MM.1S (cell line): ENCODE measurements around the gene COL28A1.

Experiments
- DNase-seq: peaks from one replicate; pipeline ENCODE4 v3.0.0-alpha.2; 2015
- H2AFZ ChIP-seq: fragments of 300-600 bp; sonication (generic); 2 replicates; pipeline ENCODE4 v1.6.0; 2016; ENCODE audit warnings: antibody characterized with exemption, low read length
- H3F3A ChIP-seq: fragments of 300-600 bp; sonication (generic); 2 replicates; pipeline ENCODE4 v1.6.1; 2016; ENCODE audit warnings: mild to moderate bottlenecking, antibody characterized with exemption, low read length, moderate library complexity, mixed read lengths; ENCODE audit not compliant: insufficient read depth
- H3K27ac ChIP-seq: fragments of 300-600 bp; sonication (generic); 2 replicates; pipeline ENCODE4 v1.5.1; 2016; ENCODE audit warnings: mild to moderate bottlenecking, low read length
- H3K27me3 ChIP-seq: fragments of 300-600 bp; sonication (generic); replicated peaks from 2 replicates; pipeline ENCODE4 v1.6.0; 2016; ENCODE audit warnings: low read length; ENCODE audit not compliant: insufficient read depth
- H3K36me3 ChIP-seq: fragments of 300-600 bp; sonication (generic); replicated peaks from 2 replicates; pipeline ENCODE4 v1.6.1; 2016; ENCODE audit warnings: mild to moderate bottlenecking, low read length, mixed read lengths; ENCODE audit not compliant: insufficient read depth
- H3K4me1 ChIP-seq: fragments of 300-600 bp; sonication (generic); 2 replicates; pipeline ENCODE4 v1.6.1; 2016; ENCODE audit warnings: low read length, mixed read lengths
- H3K4me2 ChIP-seq: fragments of 300-600 bp; sonication (generic); 2 replicates; pipeline ENCODE4 v1.6.0; 2016; ENCODE audit warnings: low read depth, low read length
- H3K4me3 ChIP-seq: fragments of 300-600 bp; sonication (generic); 2 replicates; pipeline ENCODE4 v1.5.1; 2016; ENCODE audit warnings: low read length, mixed read lengths
- H3K79me2 ChIP-seq: fragments of 300-600 bp; sonication (generic); 2 replicates; pipeline ENCODE4 v1.6.1; 2016; ENCODE audit warnings: mixed run types, low read length, mixed read lengths
- H3K9ac ChIP-seq: fragments of 300-600 bp; sonication (generic); 2 replicates; pipeline ENCODE4 v1.6.1; 2016; ENCODE audit warnings: low read length, mixed read lengths
- H3K9me2 ChIP-seq: fragments of 300-600 bp; sonication (generic); replicated peaks from 2 replicates; pipeline ENCODE4 v1.6.1; 2016; ENCODE audit warnings: mild to moderate bottlenecking, low read length, mixed read lengths; ENCODE audit not compliant: insufficient read depth
- H3K9me3 ChIP-seq: fragments of 300-600 bp; sonication (generic); replicated peaks from 2 replicates; pipeline ENCODE4 v1.6.1; 2016; ENCODE audit warnings: mild to moderate bottlenecking, low read length, mixed read lengths; ENCODE audit not compliant: insufficient read depth
- H4K20me1 ChIP-seq: fragments of 300-600 bp; sonication (generic); 2 replicates; pipeline ENCODE4 v1.6.1; 2016; ENCODE audit warnings: mild to moderate bottlenecking, low read length, moderate library complexity, mixed read lengths; ENCODE audit not compliant: insufficient read depth
- CTCF ChIP-seq: fragments of 300-600 bp; sonication (generic); IDR thresholded peaks from 2 replicates; pipeline ENCODE4 v1.5.1; 2016; ENCODE audit warnings: antibody characterized with exemption, low read length, mixed read lengths
- EZH2 ChIP-seq: fragments of 300-600 bp; sonication (generic); optimal IDR thresholded peaks from 2 replicates; pipeline ENCODE3; 2017; ENCODE audit warnings: low read depth, mild to moderate bottlenecking, antibody characterized with exemption, low read length, mixed read lengths
- EZH2phosphoT487 ChIP-seq: fragments of 300-600 bp; sonication (generic); IDR thresholded peaks from 2 replicates; pipeline ENCODE4 v1.6.1; 2018; ENCODE audit warnings: antibody characterized with exemption, low read length

COL28A1 gene

GRCh38 chr7:7554021-7554432, 18.4 kb upstream of the COL28A1 start:
- no peak for TF ChIP-seq EZH2
- TF ChIP-seq EZH2phosphoT487 = no peak
- no peak for TF ChIP-seq CTCF
- peaks cover 4% of the 10 kb centered on the region; the same call in 1 of the 2 replicates for H3K4me1 ChIP-seq
- no peaks in the 10 kb centered on the region for H3K9me2 ChIP-seq
- no peaks in the 10 kb centered on the region for H3F3A ChIP-seq
- H3K4me2 ChIP-seq = no peak overlapping the region
- H3K4me3 ChIP-seq = no peak overlapping the region
- no peak for DNase-seq
- H4K20me1 ChIP-seq = no peaks in the 10 kb centered on the region
- H3K9me3 ChIP-seq = no peaks in the 10 kb centered on the region
- H3K36me3 ChIP-seq = no peaks in the 10 kb centered on the region
- no peak overlapping the region for H2AFZ ChIP-seq
- H3K9ac ChIP-seq = no peak overlapping the region
- no peaks in the 10 kb centered on the region for H3K27me3 ChIP-seq
- H3K27ac ChIP-seq = no peak overlapping the region
- H3K79me2 ChIP-seq = no peaks in the 10 kb centered on the region

GRCh38 chr7:7553386-7553785, 17.7 kb upstream of the COL28A1 start:
- Histone ChIP-seq H3K27ac (no peak overlapping the region), H3K27me3 (no peaks in the 10 kb centered on the region), H2AFZ (no peak overlapping the region), H3K9ac (no peak overlapping the region), H3K79me2 (no peaks in the 10 kb centered on the region), H3F3A (no peaks in the 10 kb centered on the region), H3K4me2 (no peak overlapping the region), H3K4me1 (peaks cover 4% of the 10 kb centered on the region; the same call in 1 of the 2 replicates), H3K36me3 (no peaks in the 10 kb centered on the region), H3K9me3 (no peaks in the 10 kb centered on the region), H3K9me2 (no peaks in the 10 kb centered on the region), H4K20me1 (no peaks in the 10 kb centered on the region), H3K4me3 (no peak overlapping the region)
- TF ChIP-seq EZH2phosphoT487 (no peak), EZH2 (no peak), CTCF (no peak)
- no peak for DNase-seq

GRCh38 chr7:7552199-7552598, 16.5 kb upstream of the COL28A1 start:
- Histone ChIP-seq H3K9ac (no peak overlapping the region), H3K27me3 (no peaks in the 10 kb centered on the region), H3K27ac (no peak overlapping the region), H3K79me2 (no peaks in the 10 kb centered on the region), H3K36me3 (no peaks in the 10 kb centered on the region), H3F3A (no peaks in the 10 kb centered on the region), H3K4me3 (no peak overlapping the region), H3K9me2 (no peaks in the 10 kb centered on the region), H3K4me1 (peaks cover 4% of the 10 kb centered on the region; the same call in 1 of the 2 replicates), H4K20me1 (no peaks in the 10 kb centered on the region), H3K4me2 (no peak overlapping the region), H3K9me3 (no peaks in the 10 kb centered on the region), H2AFZ (no peak overlapping the region)
- TF ChIP-seq EZH2 = no peak
- TF ChIP-seq EZH2phosphoT487 = no peak
- no peak for TF ChIP-seq CTCF
- DNase-seq = no peak
